Stomach (tissue), 9 donors: Measurements from ENCODE around the gene TBC1D20. TPM values are rescaled to one million over a fixed set of nuclear protein-coding genes. Genes with fewer than 3 reads are reported as not detected.

Experiments used
- DNase-seq, 2 donors: peaks; one replicate each; pipeline versions ENCODE4 v3.0.0 to v3.0.0-alpha.2; 2013 to 2019
- H3K27ac ChIP-seq, 5 donors: fragments of 200-600 bp in 4 of 5; sonication (generic) in 4 of 5; one replicate each; pipeline ENCODE4 v1.5.1; 2013 to 2019; ENCODE audit warnings: mild to moderate bottlenecking in 1 of 5, moderate library complexity in 1 of 5
- H3K27me3 ChIP-seq, 3 donors: fragments of 200-600 bp; sonication (generic); one replicate each; pipeline ENCODE4 v1.5.1; 2017 to 2019; ENCODE audit warnings: mixed run types in 1 of 3
- H3K36me3 ChIP-seq, 4 donors: fragments of 200-600 bp; sonication (generic); 1 replicate in 3 of 4; 2 replicates in 1 of 4; pipeline ENCODE4 v1.5.1; 2016 to 2019
- H3K4me1 ChIP-seq, 4 donors: fragments of 200-600 bp; sonication (generic); one replicate each; pipeline ENCODE4 v1.5.1; 2016 to 2019
- H3K4me3 ChIP-seq, 4 donors: fragments of 200-600 bp; sonication (generic) in 3 of 4; one replicate each; pipeline ENCODE4 v1.5.1; 2016 to 2019; ENCODE audit warnings: mild to moderate bottlenecking in 1 of 4
- H3K9me3 ChIP-seq, 4 donors: fragments of 200-600 bp; sonication (generic); one replicate each; pipeline ENCODE4 v1.5.1; 2016 to 2019
- CTCF ChIP-seq, 7 experiments: fragments of 450-650 bp in 4 of 7; fragments of 200-600 bp in 3 of 7; sonication (generic) in 3 of 7; IDR thresholded peaks; one replicate each; pipeline ENCODE4 v1.5.1; 2016 to 2019; ENCODE audit warnings: antibody characterized with exemption in 7 of 7, control low read depth in 2 of 7, mild to moderate bottlenecking in 1 of 7
- EP300 ChIP-seq: sonication (generic); formaldehyde crosslinking; IDR thresholded peaks from one replicate; pipeline ENCODE4 v1.6.1; 2017; ENCODE audit warnings: antibody characterized with exemption
- POLR2A ChIP-seq, 4 donors: fragments of 450-650 bp; IDR thresholded peaks; one replicate each; pipeline ENCODE4 v1.6.1; 2016; ENCODE audit warnings: antibody characterized with exemption in 4 of 4, control low read depth in 2 of 4, mild to moderate bottlenecking in 1 of 4, moderate library complexity in 1 of 4
- POLR2AphosphoS5 ChIP-seq, 3 donors: sonication (generic); formaldehyde crosslinking; IDR thresholded peaks; one replicate each; pipeline ENCODE4 v1.6.1; 2016; ENCODE audit warnings: antibody characterized with exemption in 3 of 3
- WGBS, 5 donors: extraction: QIAGEN DNeasy Blood & Tissue Kit in 3 of 5; methylation state at CpG; one replicate each; pipeline versions ENCODE4 v1.1.5 to v1.1.7; 2013 to 2018; 5-methylcytosine and 5-hydroxymethylcytosine counted together
- intact Hi-C: fragments of 100-400 bp; cut with DNase I; formaldehyde crosslinking; loops from one replicate; pipeline ENCODE4 v1.15.1; 2023; ENCODE audit warnings: low total_unique reads
- polyA plus RNA-seq, 3 donors: library from polyadenylated mRNA; stranded (reverse); fragments of 200-250 nt; gene quantifications; one replicate each; pipeline ENCODE4 v1.2.3, GENCODE V29; 2013
- total RNA-seq, 5 donors: library from RNA; depleted of rRNA; stranded (reverse); fragments of >200 nt; gene quantifications; one replicate each; pipeline versions ENCODE4 v1.1.0 to v1.2.3, GENCODE V29; 2014 to 2016
- donor health status: healthy with polysubstance abuse.
- donor health status: Bipolar disorder and iron deficiency.
- donor health status: healthy.

Gene TBC1D20
- total and polyA plus RNA-seq, 8 donors, result 7.5 to 43.3 (median 21.7) TPM

GRCh38 chr20:406200-407132 is 55.9 kb downstream of the TBC1D20 start:
- TF ChIP-seq EP300, result no peak
- no peak for TF ChIP-seq POLR2AphosphoS5 (IDR thresholded peaks at IDR 0.05)
- peaks cover 4 to 17% (median 16%) of the 10 kb centered on the region in 4 donors for H3K36me3 ChIP-seq
- 83 to 91% (median 90%) methylated on average over 9 of the region's 9 CpGs for WGBS, 5 donors
- peak overlapping the region in 2 of 4 donors; percentile 87 to 98 for H3K4me3 ChIP-seq
- peaks cover 19 to 36% (median 23%) of the 10 kb centered on the region in 4 donors for H3K4me1 ChIP-seq
- H3K27me3 ChIP-seq, result no peaks in the 10 kb centered on the region
- H3K9me3 ChIP-seq, result no peaks in the 10 kb centered on the region
- intact Hi-C loops, result loop anchor here (10.0 kb wide), 1 partner anchor 52 kb away; no protein-coding TSS in a partner anchor
- peak overlapping the region in 4 of 5 donors; percentile 92 to 97 (median 94) for H3K27ac ChIP-seq
- no peak for DNase-seq

GRCh38 chr20:404088-404487 is 58.2 kb downstream of the TBC1D20 start:
- 88 to 96% (median 93%) methylated on average over 4 of the region's 4 CpGs for WGBS, 5 donors
- no peak overlapping the region for H3K27ac ChIP-seq
- intact Hi-C loops, result loop anchor here (10.0 kb wide), 1 partner anchor 49 kb away; no protein-coding TSS in a partner anchor
- TF ChIP-seq EP300, result no peak
- TF ChIP-seq POLR2A (IDR thresholded peaks at IDR 0.05), result no peak
- TF ChIP-seq POLR2AphosphoS5 (IDR thresholded peaks at IDR 0.05), result no peak
- TF ChIP-seq CTCF (IDR thresholded peaks at IDR 0.05), result no peak
- no peaks in the 10 kb centered on the region for H3K36me3 ChIP-seq
- H3K9me3 ChIP-seq, result no peaks in the 10 kb centered on the region
- peaks cover 10 to 17% (median 13%) of the 10 kb centered on the region in 4 donors for H3K4me1 ChIP-seq
- DNase-seq, result no peak
- no peak overlapping the region for H3K4me3 ChIP-seq
- H3K27me3 ChIP-seq, result no peaks in the 10 kb centered on the region

- intact Hi-C loops, result loop anchor here (10.0 kb wide), 1 partner anchor 49 kb away; no protein-coding TSS in a partner anchor
- TF ChIP-seq CTCF (IDR thresholded peaks at IDR 0.05) (no peak), POLR2A (IDR thresholded peaks at IDR 0.05) (no peak), EP300 (no peak)
- no peak for DNase-seq
- no peaks in the 10 kb centered on the region for H3K27me3 ChIP-seq
- H3K4me3 ChIP-seq, result no peak overlapping the region
- peaks cover 7 to 13% (median 8%) of the 10 kb centered on the region in 4 donors for H3K4me1 ChIP-seq
- no peak overlapping the region for H3K27ac ChIP-seq
- H3K9me3 ChIP-seq, result no peaks in the 10 kb centered on the region
- no peaks in the 10 kb centered on the region for H3K36me3 ChIP-seq
- 92 to 100% (median 98%) methylated on average over 3 of the region's 3 CpGs for WGBS, 5 donors
Measured at GRCh38 chr20:403582-403957, 58.8 kb downstream of the TBC1D20 start.

- TF ChIP-seq CTCF (IDR thresholded peaks at IDR 0.05) (no peak), POLR2AphosphoS5 (IDR thresholded peaks at IDR 0.05) (no peak), EP300 (no peak), POLR2A (IDR thresholded peaks at IDR 0.05) (no peak)
- Histone ChIP-seq H3K4me1 (peaks cover 7 to 13% (median 7%) of the 10 kb centered on the region in 4 donors), H3K4me3 (no peak overlapping the region), H3K27ac (no peak overlapping the region), H3K27me3 (no peaks in the 10 kb centered on the region), H3K9me3 (no peaks in the 10 kb centered on the region), H3K36me3 (peaks cover 0 to 2% (median under 1%) of the 10 kb centered on the region in 4 donors)
- intact Hi-C loops, result loop anchor here (10.0 kb wide), 1 partner anchor 48 kb away; no protein-coding TSS in a partner anchor
- no peak for DNase-seq
- WGBS, 5 donors, result 87 to 97% (median 96%) methylated on average over 6 of the region's 6 CpGs
Measured at GRCh38 chr20:402898-403581, 59.3 kb downstream of the TBC1D20 start.
